ENCODE data around the gene ACSL1.

DNA sequence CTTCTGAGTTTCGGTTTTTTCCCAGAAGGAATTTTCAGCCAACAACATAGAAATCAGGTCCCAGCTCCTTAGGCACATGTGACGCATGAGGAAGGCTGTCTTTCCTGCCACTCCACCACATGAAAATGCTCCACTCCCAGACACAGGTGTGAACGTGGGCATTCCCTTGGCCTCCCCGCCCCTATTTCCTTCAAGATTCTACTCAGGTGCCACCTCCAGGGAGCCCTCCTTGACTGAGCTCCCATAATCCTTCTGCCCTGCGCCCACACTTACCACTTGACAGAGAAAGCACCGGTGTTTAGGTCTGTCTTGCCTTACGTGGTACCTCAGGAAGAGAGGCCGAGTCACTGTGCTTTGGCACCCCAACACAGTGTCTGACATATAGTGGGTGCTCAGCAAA, 47.4 kb downstream of the ACSL1 start:
- TF ChIP-seq EZH2 (IDR thresholded peaks at IDR 0.05; ENCODE audit: borderline replicate concordance, low read depth, low read length, severe bottlenecking) = no peak
- TF ChIP-seq, protein P1, sequence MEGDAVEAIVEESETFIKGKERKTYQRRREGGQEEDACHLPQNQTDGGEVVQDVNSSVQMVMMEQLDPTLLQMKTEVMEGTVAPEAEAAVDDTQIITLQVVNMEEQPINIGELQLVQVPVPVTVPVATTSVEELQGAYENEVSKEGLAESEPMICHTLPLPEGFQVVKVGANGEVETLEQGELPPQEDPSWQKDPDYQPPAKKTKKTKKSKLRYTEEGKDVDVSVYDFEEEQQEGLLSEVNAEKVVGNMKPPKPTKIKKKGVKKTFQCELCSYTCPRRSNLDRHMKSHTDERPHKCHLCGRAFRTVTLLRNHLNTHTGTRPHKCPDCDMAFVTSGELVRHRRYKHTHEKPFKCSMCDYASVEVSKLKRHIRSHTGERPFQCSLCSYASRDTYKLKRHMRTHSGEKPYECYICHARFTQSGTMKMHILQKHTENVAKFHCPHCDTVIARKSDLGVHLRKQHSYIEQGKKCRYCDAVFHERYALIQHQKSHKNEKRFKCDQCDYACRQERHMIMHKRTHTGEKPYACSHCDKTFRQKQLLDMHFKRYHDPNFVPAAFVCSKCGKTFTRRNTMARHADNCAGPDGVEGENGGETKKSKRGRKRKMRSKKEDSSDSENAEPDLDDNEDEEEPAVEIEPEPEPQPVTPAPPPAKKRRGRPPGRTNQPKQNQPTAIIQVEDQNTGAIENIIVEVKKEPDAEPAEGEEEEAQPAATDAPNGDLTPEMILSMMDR (IDR thresholded peaks at IDR 0.05; ENCODE audit: extremely low read depth in 1 of 2, insufficient read depth in 1 of 2, low read depth in 1 of 2, low read length in 2 of 2) = no peak
- no peak for TF ChIP-seq MYC (IDR thresholded peaks at IDR 0.05; ENCODE audit: low read depth, low read length)
- no peak for TF ChIP-seq POLR2A (IDR thresholded peaks at IDR 0.05; ENCODE audit: low read depth, low read length)
- TF ChIP-seq, protein P2, sequence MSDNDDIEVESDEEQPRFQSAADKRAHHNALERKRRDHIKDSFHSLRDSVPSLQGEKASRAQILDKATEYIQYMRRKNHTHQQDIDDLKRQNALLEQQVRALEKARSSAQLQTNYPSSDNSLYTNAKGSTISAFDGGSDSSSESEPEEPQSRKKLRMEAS (IDR thresholded peaks at IDR 0.05; ENCODE audit: insufficient read depth, insufficient read length) = no peak
- TF ChIP-seq GATA2 (IDR thresholded peaks at IDR 0.05; ENCODE audit: insufficient read depth, insufficient read length, low read depth, low read length) = no peak
- TF ChIP-seq FOS (IDR thresholded peaks at IDR 0.05; ENCODE audit: borderline replicate concordance, insufficient read depth, low read length) = no peak
- no peak for TF ChIP-seq POLR2AphosphoS5 (IDR thresholded peaks at IDR 0.05; ENCODE audit: insufficient read depth, low read depth, low read length)
- TF ChIP-seq JUN (IDR thresholded peaks at IDR 0.05; ENCODE audit: borderline replicate concordance, insufficient read depth, insufficient read length, low read depth) = no peak

Data from endothelial cell of umbilical vein (primary cell).